Endothelial cell of umbilical vein (primary cell): ENCODE data around the gene SCGB1A1.

Experiments
- CTCF ChIP-seq, 2 donors: IDR thresholded peaks; 1 replicate in 1 of 2; 2 replicates in 1 of 2; pipeline ENCODE4 v1.5.1; 2011; ENCODE audit warnings: low read length in 2 of 2, mild to moderate bottlenecking in 2 of 2, moderate library complexity in 2 of 2, control low read depth in 1 of 2, inconsistent platforms in 1 of 2, low read depth in 1 of 2; ENCODE audit not compliant: insufficient read depth in 1 of 2; ENCODE audit errors: extremely low read depth in 1 of 2
- GATA2 ChIP-seq: IDR thresholded peaks from 2 replicates; pipeline ENCODE4 v1.7.0; 2011; ENCODE audit warnings: low read depth, mild to moderate bottlenecking, moderate library complexity, mixed read lengths, low read length; ENCODE audit not compliant: insufficient read length, insufficient read depth

GRCh38 chr11:62388999-62389398, 29.8 kb upstream of the SCGB1A1 start:
- TF ChIP-seq CTCF (IDR thresholded peaks at IDR 0.05; ENCODE audit: extremely low read depth in 1 of 2, insufficient read depth in 1 of 2, low read depth in 1 of 2, low read length in 2 of 2) (no peak), GATA2 (no peak)
